Measurements from ENCODE around the gene AOPEP.

- TF ChIP-seq, protein P1, sequence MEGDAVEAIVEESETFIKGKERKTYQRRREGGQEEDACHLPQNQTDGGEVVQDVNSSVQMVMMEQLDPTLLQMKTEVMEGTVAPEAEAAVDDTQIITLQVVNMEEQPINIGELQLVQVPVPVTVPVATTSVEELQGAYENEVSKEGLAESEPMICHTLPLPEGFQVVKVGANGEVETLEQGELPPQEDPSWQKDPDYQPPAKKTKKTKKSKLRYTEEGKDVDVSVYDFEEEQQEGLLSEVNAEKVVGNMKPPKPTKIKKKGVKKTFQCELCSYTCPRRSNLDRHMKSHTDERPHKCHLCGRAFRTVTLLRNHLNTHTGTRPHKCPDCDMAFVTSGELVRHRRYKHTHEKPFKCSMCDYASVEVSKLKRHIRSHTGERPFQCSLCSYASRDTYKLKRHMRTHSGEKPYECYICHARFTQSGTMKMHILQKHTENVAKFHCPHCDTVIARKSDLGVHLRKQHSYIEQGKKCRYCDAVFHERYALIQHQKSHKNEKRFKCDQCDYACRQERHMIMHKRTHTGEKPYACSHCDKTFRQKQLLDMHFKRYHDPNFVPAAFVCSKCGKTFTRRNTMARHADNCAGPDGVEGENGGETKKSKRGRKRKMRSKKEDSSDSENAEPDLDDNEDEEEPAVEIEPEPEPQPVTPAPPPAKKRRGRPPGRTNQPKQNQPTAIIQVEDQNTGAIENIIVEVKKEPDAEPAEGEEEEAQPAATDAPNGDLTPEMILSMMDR (IDR thresholded peaks at IDR 0.05; ENCODE audit: extremely low read depth in 1 of 2, insufficient read depth in 1 of 2, low read depth in 1 of 2, low read length in 2 of 2) = no peak
- TF ChIP-seq POLR2A (IDR thresholded peaks at IDR 0.05; ENCODE audit: low read depth, low read length) = no peak
- TF ChIP-seq POLR2AphosphoS5 (IDR thresholded peaks at IDR 0.05; ENCODE audit: insufficient read depth, low read depth, low read length) = no peak
- TF ChIP-seq, protein P2, sequence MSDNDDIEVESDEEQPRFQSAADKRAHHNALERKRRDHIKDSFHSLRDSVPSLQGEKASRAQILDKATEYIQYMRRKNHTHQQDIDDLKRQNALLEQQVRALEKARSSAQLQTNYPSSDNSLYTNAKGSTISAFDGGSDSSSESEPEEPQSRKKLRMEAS (IDR thresholded peaks at IDR 0.05; ENCODE audit: insufficient read depth, insufficient read length) = no peak
- TF ChIP-seq MYC (IDR thresholded peaks at IDR 0.05; ENCODE audit: low read depth, low read length) = no peak
- no peak for TF ChIP-seq EZH2 (IDR thresholded peaks at IDR 0.05; ENCODE audit: borderline replicate concordance, low read depth, low read length, severe bottlenecking)
Measured at GRCh38 chr9:94909965-94910730, 183.6 kb downstream of the AOPEP start.

Data from endothelial cell of umbilical vein (primary cell).